ENCODE results near the gene ALDH18A1. TPM values are rescaled to one million over a fixed set of nuclear protein-coding genes. Genes with fewer than 3 reads are reported as not detected.

Gene ALDH18A1
- total RNA-seq, 1 donor from 2014 or later, result 25.3 TPM

- peak; percentile 93 to 94 for ATAC-seq
- no peaks in the 10 kb centered on the region for H3K9me3 ChIP-seq
- H3K36me3 ChIP-seq, result peaks cover 12% of the 10 kb centered on the region
- TF ChIP-seq, protein P1, sequence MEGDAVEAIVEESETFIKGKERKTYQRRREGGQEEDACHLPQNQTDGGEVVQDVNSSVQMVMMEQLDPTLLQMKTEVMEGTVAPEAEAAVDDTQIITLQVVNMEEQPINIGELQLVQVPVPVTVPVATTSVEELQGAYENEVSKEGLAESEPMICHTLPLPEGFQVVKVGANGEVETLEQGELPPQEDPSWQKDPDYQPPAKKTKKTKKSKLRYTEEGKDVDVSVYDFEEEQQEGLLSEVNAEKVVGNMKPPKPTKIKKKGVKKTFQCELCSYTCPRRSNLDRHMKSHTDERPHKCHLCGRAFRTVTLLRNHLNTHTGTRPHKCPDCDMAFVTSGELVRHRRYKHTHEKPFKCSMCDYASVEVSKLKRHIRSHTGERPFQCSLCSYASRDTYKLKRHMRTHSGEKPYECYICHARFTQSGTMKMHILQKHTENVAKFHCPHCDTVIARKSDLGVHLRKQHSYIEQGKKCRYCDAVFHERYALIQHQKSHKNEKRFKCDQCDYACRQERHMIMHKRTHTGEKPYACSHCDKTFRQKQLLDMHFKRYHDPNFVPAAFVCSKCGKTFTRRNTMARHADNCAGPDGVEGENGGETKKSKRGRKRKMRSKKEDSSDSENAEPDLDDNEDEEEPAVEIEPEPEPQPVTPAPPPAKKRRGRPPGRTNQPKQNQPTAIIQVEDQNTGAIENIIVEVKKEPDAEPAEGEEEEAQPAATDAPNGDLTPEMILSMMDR (IDR thresholded peaks at IDR 0.05), result peak; percentile 94
- H3K4me1 ChIP-seq, result no peaks in the 10 kb centered on the region
- DNase-seq, result peak; percentile 70
- intact Hi-C loops (cut with DNase I), result loop anchor here (5.0 kb wide), 1 partner anchor 169 kb away; no protein-coding TSS in a partner anchor
- no peak overlapping the region for H3K27ac ChIP-seq
- H3K27me3 ChIP-seq (ENCODE audit: low read depth), result no peaks in the 10 kb centered on the region
- no peak overlapping the region for H3K4me3 ChIP-seq
Measured at GRCh38 chr10:95601116-95601719, 55.3 kb downstream of the ALDH18A1 start.

GRCh38 chr10:95600158-95600557 lies 56.4 kb downstream of the ALDH18A1 start:
- TF ChIP-seq, protein P1 (IDR thresholded peaks at IDR 0.05), result no peak
- Histone ChIP-seq H3K36me3 (peaks cover 1% of the 10 kb centered on the region), H3K27me3 (ENCODE audit: low read depth) (no peaks in the 10 kb centered on the region), H3K9me3 (no peaks in the 10 kb centered on the region), H3K27ac (no peak overlapping the region), H3K4me3 (no peak overlapping the region), H3K4me1 (no peaks in the 10 kb centered on the region)
- intact Hi-C loops (cut with DNase I), result loop anchor here (5.0 kb wide), 1 partner anchor 168 kb away; no protein-coding TSS in a partner anchor
- no peak for ATAC-seq
- DNase-seq, result no peak

- Histone ChIP-seq H3K4me3 (no peak overlapping the region), H3K36me3 (no peaks in the 10 kb centered on the region), H3K27ac (no peak overlapping the region), H3K9me3 (no peaks in the 10 kb centered on the region), H3K27me3 (ENCODE audit: low read depth) (no peaks in the 10 kb centered on the region), H3K4me1 (no peaks in the 10 kb centered on the region)
- TF ChIP-seq, protein P1 (IDR thresholded peaks at IDR 0.05), result no peak
- DNase-seq (no peak), ATAC-seq (no peak)
- intact Hi-C loops (cut with DNase I), result no loop called here
Measured at GRCh38 chr10:95597788-95598187, 58.7 kb downstream of the ALDH18A1 start.

GRCh38 chr10:95588025-95588424 lies 68.5 kb downstream of the ALDH18A1 start:
- Histone ChIP-seq H3K4me1 (no peaks in the 10 kb centered on the region), H3K36me3 (no peaks in the 10 kb centered on the region), H3K9me3 (no peaks in the 10 kb centered on the region), H3K27ac (no peak overlapping the region), H3K27me3 (ENCODE audit: low read depth) (no peaks in the 10 kb centered on the region), H3K4me3 (no peak overlapping the region)
- TF ChIP-seq, protein P1 (IDR thresholded peaks at IDR 0.05), result no peak
- intact Hi-C loops (cut with DNase I), result no loop called here
- no peak for DNase-seq
- ATAC-seq, result peak in 1 of 2 donors; percentile 47

DNA sequence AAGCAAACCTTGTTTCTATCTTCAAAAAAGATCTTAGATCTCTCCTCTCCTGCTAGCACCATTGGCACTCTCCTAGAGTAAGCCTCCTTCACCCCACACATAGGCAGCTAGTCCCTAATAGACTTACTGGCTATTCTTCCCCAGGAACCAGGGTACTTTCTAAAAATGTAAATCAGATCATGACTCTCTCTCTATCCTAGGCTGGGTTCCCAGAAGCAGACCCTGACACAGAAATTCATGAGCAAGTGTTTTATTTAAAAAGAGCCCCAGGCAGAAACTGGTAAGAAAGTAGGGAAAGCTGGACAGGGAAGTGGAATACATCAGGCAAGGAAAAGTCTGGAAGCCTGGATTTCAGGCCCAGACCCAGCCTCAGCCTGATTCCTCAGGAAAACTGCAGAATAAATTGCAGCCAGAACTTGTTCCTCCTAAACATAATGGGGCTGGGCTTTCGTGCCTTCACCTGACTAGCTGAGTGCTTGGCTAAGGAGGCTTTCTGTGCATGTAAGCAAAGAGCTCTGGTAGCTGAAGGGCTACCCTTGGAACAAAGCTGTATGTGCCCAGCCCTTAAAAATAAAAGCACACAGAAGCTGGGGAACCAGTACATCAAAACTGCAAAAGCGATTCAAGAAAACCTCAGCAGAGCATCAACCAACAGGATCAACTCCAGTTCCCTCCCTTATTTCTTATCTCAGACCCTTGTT lies 76.5 kb downstream of the ALDH18A1 start:
- DNase-seq (no peak), ATAC-seq (peak; percentile 74 to 80)
- intact Hi-C loops (cut with DNase I), result no loop called here
- Histone ChIP-seq H3K4me3 (no peak overlapping the region), H3K4me1 (peaks cover 17% of the 10 kb centered on the region), H3K36me3 (no peaks in the 10 kb centered on the region), H3K27me3 (ENCODE audit: low read depth) (no peaks in the 10 kb centered on the region), H3K27ac (no peak overlapping the region), H3K9me3 (no peaks in the 10 kb centered on the region)
- TF ChIP-seq, protein P1 (IDR thresholded peaks at IDR 0.05), result no peak

Measured in lower lobe of right lung (tissue), 2 donors.